DOHH2 (cell line): ENCODE measurements around the gene RIT2.

Source experiments
- H3F3A ChIP-seq: fragments of 200-600 bp; sonication (generic), shearing (Covaris generic); 2 replicates; pipeline ENCODE4 v1.6.0; 2016; ENCODE audit warnings: antibody characterized with exemption, mild to moderate bottlenecking; ENCODE audit not compliant: control insufficient read depth, insufficient read depth
- H3K27ac ChIP-seq: fragments of 200-600 bp; sonication (generic); 2 replicates; pipeline ENCODE4 v1.5.1; 2014; ENCODE audit warnings: low read depth, mild to moderate bottlenecking, low read length, moderate library complexity
- H3K27me3 ChIP-seq: fragments of 200-600 bp; sonication (generic); 2 replicates; pipeline ENCODE4 v1.6.1; 2014; ENCODE audit warnings: mild to moderate bottlenecking, low read length, mixed read lengths; ENCODE audit not compliant: control insufficient read depth
- H3K36me3 ChIP-seq: fragments of 200-600 bp; sonication (generic); 2 replicates; pipeline ENCODE4 v1.6.1; 2014; ENCODE audit warnings: mild to moderate bottlenecking, low read length, moderate library complexity, mixed read lengths; ENCODE audit not compliant: control insufficient read depth
- H3K4me1 ChIP-seq: fragments of 200-600 bp; sonication (generic); 2 replicates; pipeline ENCODE4 v1.6.1; 2014; ENCODE audit warnings: mild to moderate bottlenecking, low read length, mixed read lengths; ENCODE audit not compliant: control insufficient read depth
- H3K4me2 ChIP-seq: fragments of 200-600 bp; sonication (generic); 2 replicates; pipeline ENCODE4 v1.6.0; 2014; ENCODE audit warnings: mild to moderate bottlenecking, low read length, moderate library complexity
- H3K4me3 ChIP-seq: fragments of 200-600 bp; sonication (generic); 2 replicates; pipeline ENCODE4 v1.5.1; 2014; ENCODE audit warnings: mild to moderate bottlenecking, low read length, mixed read lengths
- H3K79me2 ChIP-seq: fragments of 200-600 bp; sonication (generic); 2 replicates; pipeline ENCODE4 v1.6.1; 2014; ENCODE audit warnings: mild to moderate bottlenecking, low read length, mixed read lengths; ENCODE audit not compliant: control insufficient read depth
- H3K9me2 ChIP-seq: fragments of 200-600 bp; sonication (generic); replicated peaks from 2 replicates; pipeline ENCODE4 v1.6.1; 2014; ENCODE audit warnings: mild to moderate bottlenecking, low read length, mixed read lengths; ENCODE audit not compliant: control insufficient read depth
- H3K9me3 ChIP-seq: fragments of 200-600 bp; sonication (generic); 2 replicates; pipeline ENCODE4 v1.6.1; 2014; ENCODE audit warnings: antibody characterized with exemption, low read length, mixed read lengths; ENCODE audit not compliant: control insufficient read depth, insufficient read depth
- H4K20me1 ChIP-seq: fragments of 200-600 bp; sonication (generic); 2 replicates; pipeline ENCODE4 v1.6.0; 2014; ENCODE audit warnings: low read depth, mild to moderate bottlenecking, antibody characterized with exemption, low read length, moderate library complexity; ENCODE audit not compliant: control insufficient read depth, insufficient read depth
- EZH2phosphoT487 ChIP-seq: fragments of 200-600 bp; sonication (generic); IDR thresholded peaks from 2 replicates; pipeline ENCODE4 v1.6.1; 2017; ENCODE audit warnings: borderline replicate concordance, mild to moderate bottlenecking, antibody characterized with exemption, low read length, moderate library complexity, mixed read lengths
- TF ChIP-seq, protein P1 (sequence below): fragments of 200-600 bp; sonication (generic); IDR thresholded peaks from one replicate; pipeline ENCODE4 v1.5.1; 2014; ENCODE audit warnings: antibody characterized with exemption, mild to moderate bottlenecking, low read depth, low read length; ENCODE audit not compliant: poor library complexity, severe bottlenecking

Gene RIT2

DNA sequence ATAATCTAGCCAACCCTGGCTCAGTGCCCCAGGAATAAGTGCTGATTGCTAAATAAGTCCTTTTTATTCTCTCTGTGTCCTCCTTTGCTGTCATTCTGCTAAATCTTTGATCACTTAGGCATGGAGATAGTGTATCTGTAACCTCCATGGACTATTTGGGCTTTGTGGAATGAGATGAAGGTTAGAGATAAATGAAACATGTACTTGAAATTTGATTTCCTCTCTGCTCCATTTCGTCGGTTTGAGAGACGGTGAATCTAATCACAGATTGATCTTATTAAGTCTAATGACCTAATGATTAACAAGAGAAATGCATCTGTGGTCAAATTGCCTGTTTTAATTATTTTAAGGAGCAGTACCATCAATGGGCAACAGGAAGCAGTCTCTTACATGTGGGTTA lies 159.2 kb downstream of the RIT2 start:
- Histone ChIP-seq H3K27ac (no peak overlapping the region), H3K4me3 (no peak overlapping the region), H3K36me3 (no peaks in the 10 kb centered on the region), H3K9me3 (peaks cover 5% of the 10 kb centered on the region; the same call in 1 of the 2 replicates), H3K27me3 (no peaks in the 10 kb centered on the region), H3K9me2 (no peaks in the 10 kb centered on the region), H3K4me1 (peaks cover 6% of the 10 kb centered on the region), H3K79me2 (no peaks in the 10 kb centered on the region), H4K20me1 (no peaks in the 10 kb centered on the region), H3F3A (no peaks in the 10 kb centered on the region), H3K4me2 (no peak overlapping the region)
- TF ChIP-seq, protein P1, sequence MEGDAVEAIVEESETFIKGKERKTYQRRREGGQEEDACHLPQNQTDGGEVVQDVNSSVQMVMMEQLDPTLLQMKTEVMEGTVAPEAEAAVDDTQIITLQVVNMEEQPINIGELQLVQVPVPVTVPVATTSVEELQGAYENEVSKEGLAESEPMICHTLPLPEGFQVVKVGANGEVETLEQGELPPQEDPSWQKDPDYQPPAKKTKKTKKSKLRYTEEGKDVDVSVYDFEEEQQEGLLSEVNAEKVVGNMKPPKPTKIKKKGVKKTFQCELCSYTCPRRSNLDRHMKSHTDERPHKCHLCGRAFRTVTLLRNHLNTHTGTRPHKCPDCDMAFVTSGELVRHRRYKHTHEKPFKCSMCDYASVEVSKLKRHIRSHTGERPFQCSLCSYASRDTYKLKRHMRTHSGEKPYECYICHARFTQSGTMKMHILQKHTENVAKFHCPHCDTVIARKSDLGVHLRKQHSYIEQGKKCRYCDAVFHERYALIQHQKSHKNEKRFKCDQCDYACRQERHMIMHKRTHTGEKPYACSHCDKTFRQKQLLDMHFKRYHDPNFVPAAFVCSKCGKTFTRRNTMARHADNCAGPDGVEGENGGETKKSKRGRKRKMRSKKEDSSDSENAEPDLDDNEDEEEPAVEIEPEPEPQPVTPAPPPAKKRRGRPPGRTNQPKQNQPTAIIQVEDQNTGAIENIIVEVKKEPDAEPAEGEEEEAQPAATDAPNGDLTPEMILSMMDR = no peak
- no peak for TF ChIP-seq EZH2phosphoT487

DNA sequence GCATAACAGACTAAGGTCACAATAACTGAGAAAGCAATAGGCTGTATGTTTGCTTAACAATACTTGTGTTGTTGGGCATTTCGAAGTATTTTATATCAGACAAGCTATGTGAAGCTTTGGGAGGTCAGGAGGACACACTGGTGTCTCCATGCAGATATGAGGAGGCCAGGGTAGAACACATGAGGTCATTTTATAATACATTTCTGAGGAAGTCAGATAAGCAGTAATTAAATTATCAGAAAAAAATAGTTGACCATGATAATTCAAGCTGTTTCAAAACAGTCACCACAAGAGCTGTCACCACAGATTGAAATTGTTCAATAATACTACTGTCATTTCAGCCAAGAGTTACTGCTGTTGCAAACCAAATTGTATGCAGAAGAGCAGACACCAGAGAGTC lies 160.6 kb downstream of the RIT2 start:
- Histone ChIP-seq H3K4me3 (no peak overlapping the region), H3K27ac (no peak overlapping the region), H3K9me2 (no peaks in the 10 kb centered on the region), H3F3A (no peaks in the 10 kb centered on the region), H3K27me3 (no peaks in the 10 kb centered on the region), H4K20me1 (no peaks in the 10 kb centered on the region), H3K4me2 (no peak overlapping the region), H3K79me2 (no peaks in the 10 kb centered on the region), H3K36me3 (no peaks in the 10 kb centered on the region), H3K9me3 (peaks cover 8% of the 10 kb centered on the region; the same call in 1 of the 2 replicates), H3K4me1 (peaks cover 20% of the 10 kb centered on the region)
- no peak for TF ChIP-seq EZH2phosphoT487
- TF ChIP-seq, protein P1 = no peak

DNA sequence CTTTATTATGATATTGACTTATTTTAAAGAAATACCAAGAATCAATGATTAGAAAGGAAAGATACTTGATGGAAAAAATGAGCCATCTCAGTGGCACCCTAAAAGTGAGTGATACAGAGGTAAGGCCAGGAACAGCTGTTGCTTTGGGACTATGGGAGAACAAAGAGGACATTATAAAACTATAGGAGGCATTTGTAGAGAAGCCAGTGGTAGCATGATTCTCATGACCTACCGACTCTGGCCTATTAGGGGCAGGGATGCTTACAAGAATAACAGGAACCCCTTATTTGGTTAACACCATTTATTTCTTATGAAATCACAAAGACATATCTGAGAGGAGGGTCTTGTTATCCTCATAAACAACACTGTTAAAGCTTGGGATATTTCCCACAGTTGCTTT lies 162.2 kb downstream of the RIT2 start:
- Histone ChIP-seq H3K9me2 (no peaks in the 10 kb centered on the region), H3K27ac (no peak overlapping the region), H3K4me2 (no peak overlapping the region), H3K27me3 (no peaks in the 10 kb centered on the region), H3K4me1 (peaks cover 36% of the 10 kb centered on the region), H3K36me3 (no peaks in the 10 kb centered on the region), H3K9me3 (peaks cover 8% of the 10 kb centered on the region; the same call in 1 of the 2 replicates), H3F3A (no peaks in the 10 kb centered on the region), H4K20me1 (no peaks in the 10 kb centered on the region), H3K4me3 (no peak overlapping the region), H3K79me2 (no peaks in the 10 kb centered on the region)
- TF ChIP-seq, protein P1 = no peak
- TF ChIP-seq EZH2phosphoT487 = no peak
